IMR-90 (cell line): ENCODE data around the gene RSPO4. TPM values are rescaled to one million over a fixed set of nuclear protein-coding genes. Genes with fewer than 3 reads are reported as not detected.

ENCODE experiments used
- ATAC-seq: fragments of 200-7000 bp; cut with Tn5 transposase; 2 replicates; pipeline ENCODE4 v1.9.1; 2020; ENCODE audit warnings: low read depth, mild to moderate bottlenecking, moderate library complexity
- BruUV-seq: library from RNA; stranded (reverse); fragments of 400-500 nt; replicated peaks from 2 replicates; lab custom pipeline; 2021; lab: Mats Ljungman, UMichigan
- CTCF ChIA-PET: fragments of 300-600 bp; formaldehyde crosslinking; extraction: SDS; loops from one replicate; lab custom pipeline; 2021; ENCODE audit warnings: antibody characterized with exemption; lab: Yijun Ruan, JAX
- POLR2A ChIA-PET: fragments of 300-600 bp; sonication (Branson Sonifier 250); formaldehyde crosslinking; loops from one replicate; lab custom pipeline; 2022; ENCODE audit warnings: antibody characterized with exemption; ENCODE audit not compliant: unreplicated experiment; lab: Charles Lee
- DNase-seq: peaks from one replicate; pipeline ENCODE4 v3.0.0; 2013
- H2AFZ ChIP-seq: replicated peaks from 2 replicates; pipeline ENCODE3; 2013; ENCODE audit warnings: low read length, mild to moderate bottlenecking; ENCODE audit not compliant: poor library complexity
- H2AK5ac ChIP-seq: 2 replicates; pipeline ENCODE4 v1.6.1; 2013; ENCODE audit warnings: low read depth, low read length, inconsistent platforms
- H2AK9ac ChIP-seq: replicated peaks from 2 replicates; pipeline ENCODE3; 2013; ENCODE audit warnings: mild to moderate bottlenecking, low read depth, low read length, moderate library complexity; ENCODE audit not compliant: poor library complexity
- H2BK120ac ChIP-seq: 2 replicates; pipeline ENCODE4 v1.6.1; 2013; ENCODE audit warnings: low read depth, low read length, inconsistent platforms
- H2BK15ac ChIP-seq: 3 replicates; pipeline ENCODE4 v1.6.1; 2013; ENCODE audit warnings: low read depth, low read length, inconsistent platforms
- H2BK20ac ChIP-seq: 2 replicates; pipeline ENCODE4 v1.6.1; 2013; ENCODE audit warnings: low read depth, mild to moderate bottlenecking, inconsistent platforms, low read length, moderate library complexity
- H2BK5ac ChIP-seq: 2 replicates; pipeline ENCODE4 v1.6.1; 2013; ENCODE audit warnings: mild to moderate bottlenecking, low read depth, low read length, inconsistent platforms; ENCODE audit not compliant: poor library complexity, severe bottlenecking
- H3K14ac ChIP-seq: replicated peaks from 2 replicates; pipeline ENCODE4 v1.6.1; 2013; ENCODE audit warnings: low read depth, low read length, inconsistent platforms
- H3K18ac ChIP-seq: 2 replicates; pipeline ENCODE4 v1.6.1; 2013; ENCODE audit warnings: low read depth, low read length, control low read depth
- H3K23ac ChIP-seq: 2 replicates; pipeline ENCODE4 v1.6.1; 2013; ENCODE audit warnings: low read depth, low read length, inconsistent platforms
- H3K27ac ChIP-seq: 2 replicates; pipeline ENCODE4 v1.5.1; 2013; ENCODE audit warnings: mild to moderate bottlenecking, control low read depth, low read length; ENCODE audit not compliant: insufficient read depth
- H3K27me3 ChIP-seq: 2 replicates; pipeline ENCODE4 v1.6.1; 2013; ENCODE audit warnings: low read length; ENCODE audit not compliant: control insufficient read depth, insufficient read depth
- H3K36me3 ChIP-seq: 2 replicates; pipeline ENCODE4 v1.6.1; 2013; ENCODE audit warnings: low read length, mixed read lengths; ENCODE audit not compliant: control insufficient read depth, insufficient read depth
- H3K4ac ChIP-seq: 2 replicates; pipeline ENCODE4 v1.6.1; 2013; ENCODE audit warnings: low read depth, low read length, inconsistent platforms
- H3K4me1 ChIP-seq: 2 replicates; pipeline ENCODE4 v1.6.1; 2013; ENCODE audit warnings: low read length, mixed read lengths; ENCODE audit not compliant: control insufficient read depth, insufficient read depth
- H3K4me2 ChIP-seq: 2 replicates; pipeline ENCODE4 v1.6.1; 2013; ENCODE audit warnings: low read depth, mild to moderate bottlenecking, control low read depth, low read length, moderate library complexity
- H3K4me3 ChIP-seq: 2 replicates; pipeline ENCODE4 v1.5.1; 2013; ENCODE audit warnings: low read depth, mild to moderate bottlenecking, control low read depth, low read length, moderate library complexity; ENCODE audit not compliant: insufficient read depth
- H3K56ac ChIP-seq: 2 replicates; pipeline ENCODE4 v1.6.1; 2013; ENCODE audit warnings: low read length, inconsistent platforms; ENCODE audit not compliant: insufficient read depth; ENCODE audit errors: extremely low read depth
- H3K79me1 ChIP-seq, 2 experiments: 2 replicates each; pipeline ENCODE4 v1.6.1; 2013; ENCODE audit warnings: low read length in 2 of 2, inconsistent platforms in 1 of 2, low read depth in 1 of 2
- H3K9ac ChIP-seq: 2 replicates; pipeline ENCODE4 v1.6.1; 2013; ENCODE audit warnings: low read depth, low read length, control low read depth
- H3K9me1 ChIP-seq: 2 replicates; pipeline ENCODE4 v1.6.1; 2013; ENCODE audit warnings: low read length, inconsistent platforms; ENCODE audit not compliant: insufficient read depth
- H3K9me3 ChIP-seq: 2 replicates; pipeline ENCODE4 v1.6.1; 2013; ENCODE audit warnings: low read length; ENCODE audit not compliant: control insufficient read depth, insufficient read depth
- H4K20me1 ChIP-seq: 2 replicates; pipeline ENCODE4 v1.6.1; 2013; ENCODE audit warnings: low read length, inconsistent platforms; ENCODE audit not compliant: insufficient read depth
- H4K5ac ChIP-seq: 2 replicates; pipeline ENCODE4 v1.6.1; 2013; ENCODE audit warnings: mild to moderate bottlenecking, low read depth, low read length, control low read depth
- H4K8ac ChIP-seq, 2 experiments: 2 replicates each; pipeline ENCODE4 v1.6.1; 2013; ENCODE audit warnings: low read depth in 2 of 2, low read length in 2 of 2, control low read depth in 1 of 2, inconsistent platforms in 1 of 2
- H4K91ac ChIP-seq: 2 replicates; pipeline ENCODE4 v1.6.1; 2013; ENCODE audit warnings: low read depth, low read length, inconsistent platforms; ENCODE audit not compliant: insufficient read depth
- CHD1 ChIP-seq: IDR thresholded peaks from 2 replicates; pipeline ENCODE4 v1.6.1; 2012; ENCODE audit warnings: low read depth, low read length, improper control_type of control experiment
- NFE2L2 ChIP-seq: fragments of 150-350 bp; IDR thresholded peaks from 2 replicates; pipeline ENCODE4 v1.6.1; 2016; ENCODE audit warnings: low read depth, mild to moderate bottlenecking, low read length
- POLR2A ChIP-seq: IDR thresholded peaks from 2 replicates; pipeline ENCODE4 v1.6.1; 2012; ENCODE audit warnings: mild to moderate bottlenecking, low read depth, low read length
- RFX5 ChIP-seq: IDR thresholded peaks from 2 replicates; pipeline ENCODE4 v1.8.0; 2012; ENCODE audit warnings: low read depth, mild to moderate bottlenecking, low read length, moderate library complexity
- SMC3 ChIP-seq: fragments of 150-350 bp; IDR thresholded peaks from 2 replicates; pipeline ENCODE4 v1.6.1; 2016; ENCODE audit warnings: low read depth, mild to moderate bottlenecking, antibody characterized with exemption, low read length, moderate library complexity
- WGBS, 2 experiments: methylation state at CpG; one replicate each; pipeline versions ENCODE4 v1.1.5 to v1.1.7; 2013; ENCODE audit warnings: missing lambda C conversion rate in 2 of 2; ENCODE audit not compliant: insufficient read length in 1 of 2; ENCODE audit errors: extremely low coverage in 2 of 2; 5-methylcytosine and 5-hydroxymethylcytosine counted together
- dilution Hi-C: fragments of 300-500 bp; cut with HindIII; formaldehyde crosslinking; loops from one replicate; pipeline ENCODE4 v1.14.3; 2018; ENCODE audit warnings: low sequenced_read_pairs; ENCODE audit not compliant: unreplicated experiment
- in situ Hi-C: fragments of 300-500 bp; cut with MboI; formaldehyde crosslinking; loops from 3 replicates; pipeline ENCODE4 v1.14.3; 2019; ENCODE audit warnings: low sequenced_read_pairs, inconsistent platforms, mixed read lengths
- intact Hi-C: fragments of 100-400 bp; cut with micrococcal nuclease; formaldehyde crosslinking; loops from 2 replicates; pipeline ENCODE4 v1.10.0; 2022
- polyA plus RNA-seq, 3 experiments: library from polyadenylated mRNA; depleted of rRNA; stranded (reverse); fragments of >200 nt; gene quantifications; 2 replicates each; pipeline ENCODE4 v1.2.3, GENCODE V29; 2012; ENCODE audit warnings: low replicate concordance in 1 of 3
- total RNA-seq: library from RNA; depleted of rRNA; stranded (reverse); fragments of >200 nt; gene quantifications from 2 replicates; pipeline ENCODE4 v1.2.3, GENCODE V29; 2012
- TF ChIP-seq, protein P1 (sequence below): conservative IDR thresholded peaks from 2 replicates; pipeline ENCODE4 v1.5.1; 2012; ENCODE audit warnings: mild to moderate bottlenecking, low read depth, low read length, improper control_type of control experiment

Gene RSPO4
- total and polyA plus RNA-seq, 2 of the 4 experiments (the other 2 are of a cell fraction) = not detected

- no peak overlapping the region for H2BK15ac ChIP-seq
- DNase-seq (no peak), ATAC-seq (no peak)
- POLR2A ChIA-PET = no interaction called here
- H3K23ac ChIP-seq = no peak overlapping the region
- intact Hi-C loops (no loop called here), in situ Hi-C loops (no loop called here), dilution Hi-C loops (no loop called here)
- H2BK5ac ChIP-seq = no peak overlapping the region
- H2AFZ ChIP-seq = no peak overlapping the region
- H3K18ac ChIP-seq = no peak overlapping the region
- H4K20me1 ChIP-seq = no peaks in the 10 kb centered on the region
- 72% methylated on average over 6 of the region's 9 CpGs; no CpG with 5 or more reads in 1 of the 2 experiments for WGBS, 2 experiments
- H3K4me1 ChIP-seq = no peaks in the 10 kb centered on the region
- no peak overlapping the region for H4K8ac ChIP-seq
- H3K36me3 ChIP-seq = no peaks in the 10 kb centered on the region
- no peak overlapping the region for H4K91ac ChIP-seq
- no peak overlapping the region for H3K4me3 ChIP-seq
- H2AK5ac ChIP-seq = no peak overlapping the region
- no peak overlapping the region for H3K27ac ChIP-seq
- H3K4ac ChIP-seq = no peak overlapping the region
- H2AK9ac ChIP-seq = no peak overlapping the region
- no peak overlapping the region for H4K5ac ChIP-seq
- no peaks in the 10 kb centered on the region for H3K9me3 ChIP-seq
- H3K4me2 ChIP-seq = no peak overlapping the region
- no TSS peak for BruUV-seq
- H3K79me1 ChIP-seq = no peaks in the 10 kb centered on the region
- TF ChIP-seq, protein P1, sequence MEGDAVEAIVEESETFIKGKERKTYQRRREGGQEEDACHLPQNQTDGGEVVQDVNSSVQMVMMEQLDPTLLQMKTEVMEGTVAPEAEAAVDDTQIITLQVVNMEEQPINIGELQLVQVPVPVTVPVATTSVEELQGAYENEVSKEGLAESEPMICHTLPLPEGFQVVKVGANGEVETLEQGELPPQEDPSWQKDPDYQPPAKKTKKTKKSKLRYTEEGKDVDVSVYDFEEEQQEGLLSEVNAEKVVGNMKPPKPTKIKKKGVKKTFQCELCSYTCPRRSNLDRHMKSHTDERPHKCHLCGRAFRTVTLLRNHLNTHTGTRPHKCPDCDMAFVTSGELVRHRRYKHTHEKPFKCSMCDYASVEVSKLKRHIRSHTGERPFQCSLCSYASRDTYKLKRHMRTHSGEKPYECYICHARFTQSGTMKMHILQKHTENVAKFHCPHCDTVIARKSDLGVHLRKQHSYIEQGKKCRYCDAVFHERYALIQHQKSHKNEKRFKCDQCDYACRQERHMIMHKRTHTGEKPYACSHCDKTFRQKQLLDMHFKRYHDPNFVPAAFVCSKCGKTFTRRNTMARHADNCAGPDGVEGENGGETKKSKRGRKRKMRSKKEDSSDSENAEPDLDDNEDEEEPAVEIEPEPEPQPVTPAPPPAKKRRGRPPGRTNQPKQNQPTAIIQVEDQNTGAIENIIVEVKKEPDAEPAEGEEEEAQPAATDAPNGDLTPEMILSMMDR = no peak
- TF ChIP-seq NFE2L2 = no peak
- TF ChIP-seq CHD1 = no peak
- TF ChIP-seq POLR2A = no peak
- no peak for TF ChIP-seq RFX5
- TF ChIP-seq SMC3 = no peak
- H2BK120ac ChIP-seq = no peak overlapping the region
- H3K9me1 ChIP-seq = no peaks in the 10 kb centered on the region
- no peak overlapping the region for H2BK20ac ChIP-seq
- no peaks in the 10 kb centered on the region; the same call in 1 of the 2 replicates for H3K27me3 ChIP-seq
- H3K56ac ChIP-seq = no peak overlapping the region
- H3K9ac ChIP-seq = no peak overlapping the region
- CTCF ChIA-PET = no interaction called here
- H3K14ac ChIP-seq = no peak overlapping the region
These were observed 36.2 kb downstream of the RSPO4 start for GRCh38 chr20:965956-966355.
